Muscle of leg (tissue), 11 donors: ENCODE results near the gene ATP2B2. TPM values are rescaled to one million over a fixed set of nuclear protein-coding genes. Genes with fewer than 3 reads are reported as not detected.

Experiments
- DNase-seq: peaks from one replicate; pipeline ENCODE4 v3.0.0; 2013
- H3K27ac ChIP-seq: one replicate; pipeline ENCODE4 v1.5.1; 2013; ENCODE audit warnings: mild to moderate bottlenecking, low read length, control low read depth
- H3K27me3 ChIP-seq: one replicate; pipeline ENCODE4 v1.6.1; 2013; ENCODE audit warnings: low read length; ENCODE audit not compliant: control insufficient read depth, insufficient read depth
- H3K36me3 ChIP-seq: one replicate; pipeline ENCODE4 v1.6.1; 2013; ENCODE audit warnings: low read length; ENCODE audit not compliant: control insufficient read depth, insufficient read depth
- H3K4me1 ChIP-seq: one replicate; pipeline ENCODE4 v1.6.1; 2013; ENCODE audit warnings: low read length; ENCODE audit not compliant: control insufficient read depth, insufficient read depth
- H3K4me3 ChIP-seq: one replicate; pipeline ENCODE4 v1.5.1; 2013; ENCODE audit warnings: low read length, control low read depth
- H3K9me3 ChIP-seq: replicated peaks from 2 replicates; pipeline ENCODE4 v1.6.1; 2013; ENCODE audit warnings: low read depth, low read length; ENCODE audit not compliant: control insufficient read depth
- WGBS: methylation state at CpG from one replicate; pipeline ENCODE4 v1.1.5; 2013; ENCODE audit warnings: missing lambda C conversion rate; ENCODE audit not compliant: insufficient coverage; 5-methylcytosine and 5-hydroxymethylcytosine counted together
- polyA plus RNA-seq, 8 donors: library from polyadenylated mRNA; unstranded; fragments of 120-200 nt; gene quantifications; one replicate each; pipeline versions ENCODE4 v1.2.1 to v1.2.3, GENCODE V29; 2013; ENCODE audit warnings: inconsistent platforms in 1 of 8, low replicate concordance in 1 of 8; ENCODE audit not compliant: insufficient read length in 8 of 8, insufficient read depth in 1 of 8
- total RNA-seq: library from RNA; stranded (reverse); fragments of 120-200 nt; gene quantifications from one replicate; pipeline ENCODE4 v1.2.4, GENCODE V29; 2013

Gene ATP2B2
- total and polyA plus RNA-seq, 9 donors = 0.39 to 6.9 (median 3.6) TPM

DNA sequence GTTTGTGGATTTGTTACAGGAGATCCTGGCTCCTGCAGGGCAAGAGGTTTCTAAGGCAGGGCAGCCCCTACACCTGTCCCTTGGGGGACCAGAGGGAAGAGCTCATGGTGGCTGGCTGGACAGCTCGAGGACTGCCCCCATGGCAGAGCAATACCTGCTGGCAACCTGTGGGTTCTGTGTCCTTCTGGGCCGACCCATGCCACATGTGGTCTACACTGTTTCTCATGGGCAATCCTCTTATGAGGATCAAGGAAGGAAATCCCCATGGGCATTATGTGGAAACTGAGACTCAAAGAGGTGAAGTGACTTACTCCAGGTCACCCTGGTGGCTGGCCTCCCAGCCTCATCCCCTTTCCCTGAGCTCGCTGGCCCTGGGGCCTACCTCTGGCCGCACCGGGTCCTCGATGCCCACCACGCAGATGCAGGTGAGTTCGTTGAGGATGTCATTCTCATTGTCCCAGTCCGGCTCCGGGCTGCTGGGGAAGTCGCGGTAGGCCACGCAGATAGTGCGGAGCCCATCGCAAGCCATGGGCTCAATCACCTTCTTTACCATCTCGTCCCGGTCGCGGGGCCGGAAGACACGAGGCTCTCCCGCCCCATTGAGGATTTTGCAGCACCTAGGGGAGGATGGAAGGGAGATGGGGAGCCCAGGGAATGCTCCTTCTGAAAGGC lies 146.9 kb downstream of the ATP2B2 start:
- no peak for DNase-seq
- peaks cover 6% of the 10 kb centered on the region for H3K27me3 ChIP-seq
- WGBS = 87% methylated on average over 19 of the region's 22 CpGs
- no peak overlapping the region for H3K27ac ChIP-seq
- no peaks in the 10 kb centered on the region for H3K36me3 ChIP-seq
- H3K9me3 ChIP-seq = peaks cover 3% of the 10 kb centered on the region
- H3K4me3 ChIP-seq = no peak overlapping the region
- H3K4me1 ChIP-seq = peaks cover 7% of the 10 kb centered on the region

DNA sequence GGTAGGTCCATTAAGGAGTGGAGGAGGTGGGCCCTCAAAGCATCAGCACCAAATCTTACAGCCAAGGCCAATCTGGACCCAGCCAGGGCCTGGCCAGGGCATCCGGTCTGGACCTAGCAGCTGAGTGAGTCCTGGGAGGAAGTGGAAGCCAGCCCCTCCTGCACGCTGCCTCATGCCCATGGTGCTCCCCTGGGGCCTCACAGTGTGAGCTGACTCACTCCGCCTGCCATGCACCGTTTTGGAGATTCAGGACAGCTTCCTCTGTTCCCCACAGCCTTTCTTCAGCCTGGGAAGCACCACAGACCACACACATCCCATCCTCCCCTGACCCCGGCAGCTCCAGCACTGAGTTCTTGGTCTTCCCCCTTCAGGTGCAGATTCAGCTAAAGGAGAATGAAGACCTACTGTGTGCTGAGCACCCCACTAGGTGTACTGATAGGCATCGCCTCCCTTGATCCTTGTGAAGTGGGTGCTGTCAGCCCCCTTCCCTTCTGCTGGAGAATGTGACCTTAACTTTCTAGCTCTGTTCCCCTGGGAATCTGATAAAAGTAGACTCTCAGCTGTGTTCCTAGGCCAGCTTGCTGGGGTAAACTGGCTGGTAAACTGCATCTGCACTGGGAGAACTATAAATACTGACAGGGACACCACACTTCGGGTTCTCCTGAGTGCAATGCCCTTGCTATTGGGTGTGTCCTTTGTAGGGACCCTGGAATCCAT lies 147.6 kb downstream of the ATP2B2 start:
- Histone ChIP-seq H3K27ac (no peak overlapping the region), H3K9me3 (no peaks in the 10 kb centered on the region), H3K36me3 (no peaks in the 10 kb centered on the region), H3K4me1 (peaks cover 7% of the 10 kb centered on the region), H3K4me3 (no peak overlapping the region), H3K27me3 (peaks cover 6% of the 10 kb centered on the region)
- WGBS = 46% methylated on average over 6 of the region's 7 CpGs
- DNase-seq = peak; percentile 26

DNA sequence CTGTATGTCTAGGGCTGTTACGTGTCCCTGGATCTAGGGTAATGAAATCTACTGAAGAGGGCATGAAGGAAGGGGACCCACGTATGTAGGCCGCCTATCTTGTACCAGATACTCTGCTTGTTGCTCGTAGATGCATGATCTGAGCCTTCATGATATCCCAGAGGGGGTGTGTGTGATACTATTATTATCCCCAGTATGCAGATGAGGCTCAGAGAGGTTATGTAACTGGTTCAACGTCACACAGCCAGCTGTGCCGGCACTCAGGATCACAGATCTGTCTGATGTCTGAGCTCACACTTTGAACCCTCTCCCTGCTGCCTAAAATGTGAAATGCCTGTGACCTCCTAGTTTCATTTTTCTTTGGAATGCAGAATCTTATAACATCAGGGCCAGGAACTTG lies 148.3 kb downstream of the ATP2B2 start:
- Histone ChIP-seq H3K4me1 (peaks cover 7% of the 10 kb centered on the region), H3K9me3 (no peaks in the 10 kb centered on the region), H3K27me3 (peaks cover 9% of the 10 kb centered on the region), H3K4me3 (no peak overlapping the region), H3K27ac (no peak overlapping the region), H3K36me3 (no peaks in the 10 kb centered on the region)
- no peak for DNase-seq
- 67% methylated on average over 1 of the region's 6 CpGs for WGBS

GRCh38 chr3:10356461-10356981 lies 148.9 kb downstream of the ATP2B2 start:
- DNase-seq = no peak
- peaks cover 7% of the 10 kb centered on the region for H3K4me1 ChIP-seq
- H3K36me3 ChIP-seq = no peaks in the 10 kb centered on the region
- H3K27me3 ChIP-seq = peaks cover 9% of the 10 kb centered on the region
- no peak overlapping the region for H3K27ac ChIP-seq
- H3K9me3 ChIP-seq = no peaks in the 10 kb centered on the region
- no peak overlapping the region for H3K4me3 ChIP-seq
- 19% methylated on average over 4 of the region's 5 CpGs for WGBS

DNA sequence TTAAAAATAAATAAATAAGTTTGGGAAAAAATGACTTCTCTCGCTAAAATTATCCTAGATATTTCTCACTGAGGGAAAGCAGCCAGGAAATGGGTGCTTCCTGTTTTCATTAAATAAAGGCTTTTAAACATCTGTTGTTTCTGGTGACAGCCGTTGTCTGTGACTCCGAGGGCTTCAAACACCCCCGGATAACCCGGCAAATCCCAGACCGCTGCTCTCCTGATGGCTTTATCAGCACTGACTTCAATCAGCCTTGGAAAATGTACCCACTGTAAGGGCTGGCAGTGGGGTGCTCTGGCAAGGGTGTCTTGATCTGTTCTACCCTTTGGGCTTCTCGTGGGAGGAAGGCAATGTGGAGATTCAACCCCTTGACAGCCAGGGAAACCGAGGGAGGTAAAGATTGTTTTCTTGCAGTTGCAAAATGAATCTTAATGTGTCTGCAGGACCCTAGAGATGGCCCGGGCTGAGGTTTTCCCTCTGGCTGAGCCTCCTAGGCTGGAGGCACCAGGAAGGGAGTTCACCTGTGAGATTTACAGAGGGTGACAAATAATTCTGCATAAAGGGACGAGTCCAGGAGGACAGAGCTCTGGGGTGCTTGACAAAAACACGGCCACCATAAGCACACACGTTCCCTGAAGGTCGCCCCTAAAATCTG lies 150.9 kb downstream of the ATP2B2 start:
- Histone ChIP-seq H3K9me3 (no peaks in the 10 kb centered on the region), H3K4me3 (no peak overlapping the region), H3K4me1 (peaks cover 7% of the 10 kb centered on the region), H3K27me3 (peaks cover 7% of the 10 kb centered on the region), H3K36me3 (no peaks in the 10 kb centered on the region), H3K27ac (no peak overlapping the region)
- peak; percentile 57 for DNase-seq
- 50% methylated on average over 3 of the region's 13 CpGs for WGBS

GRCh38 chr3:10353661-10354360 lies 151.6 kb downstream of the ATP2B2 start:
- no peaks in the 10 kb centered on the region for H3K9me3 ChIP-seq
- WGBS = 62% methylated on average over 5 of the region's 10 CpGs
- no peaks in the 10 kb centered on the region for H3K36me3 ChIP-seq
- H3K4me1 ChIP-seq = peaks cover 7% of the 10 kb centered on the region
- H3K4me3 ChIP-seq = no peak overlapping the region
- peaks cover 7% of the 10 kb centered on the region for H3K27me3 ChIP-seq
- H3K27ac ChIP-seq = no peak overlapping the region
- DNase-seq = no peak

- Histone ChIP-seq H3K9me3 (no peaks in the 10 kb centered on the region), H3K27ac (no peak overlapping the region), H3K4me3 (no peak overlapping the region), H3K27me3 (peaks cover 7% of the 10 kb centered on the region), H3K36me3 (no peaks in the 10 kb centered on the region), H3K4me1 (peaks cover 7% of the 10 kb centered on the region)
- no peak for DNase-seq
- 73% methylated on average over 3 of the region's 3 CpGs for WGBS
These were observed 152.2 kb downstream of the ATP2B2 start for GRCh38 chr3:10353160-10353559.

- peaks cover 4% of the 10 kb centered on the region for H3K4me1 ChIP-seq
- no peak for DNase-seq
- WGBS = 70% methylated on average over 7 of the region's 14 CpGs
These were observed 153.1 kb downstream of the ATP2B2 start for GRCh38 chr3:10352146-10352911.

DNA sequence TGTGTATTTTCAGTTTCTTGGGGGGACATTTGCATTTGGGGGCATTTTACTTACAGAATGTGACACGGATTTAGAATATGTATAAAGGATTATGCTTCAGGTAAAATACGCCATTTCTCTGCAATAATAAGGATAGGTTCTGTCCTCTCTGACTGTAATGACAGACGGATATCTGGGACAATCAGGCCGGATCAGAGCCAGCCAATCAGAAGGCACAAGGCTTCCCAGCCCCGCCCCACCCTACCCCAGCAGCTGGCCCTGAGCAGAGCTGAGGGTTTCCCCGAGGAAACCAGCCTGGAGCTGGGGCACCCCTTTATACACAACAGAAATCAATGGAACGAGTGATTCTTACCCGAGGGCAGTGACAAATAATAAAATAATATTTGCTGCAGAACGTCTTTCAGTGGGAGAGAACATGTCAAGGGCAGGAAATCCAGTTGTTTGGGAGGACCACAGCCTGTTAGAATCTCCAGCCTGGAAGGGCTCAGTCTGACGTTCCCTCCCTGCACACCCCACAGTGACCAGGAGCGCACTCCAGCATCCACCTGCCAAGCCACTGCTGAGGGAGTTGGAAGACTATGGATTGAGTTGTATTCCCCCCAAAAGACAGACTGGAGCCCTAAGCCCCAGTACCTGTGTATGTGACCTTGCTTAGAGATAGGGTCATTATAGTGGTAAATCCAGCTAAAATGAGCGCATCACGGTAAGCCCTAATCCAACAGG lies 154.2 kb downstream of the ATP2B2 start:
- DNase-seq = no peak
- Histone ChIP-seq H3K4me3 (no peak overlapping the region), H3K27ac (no peak overlapping the region), H3K36me3 (no peaks in the 10 kb centered on the region), H3K9me3 (no peaks in the 10 kb centered on the region), H3K4me1 (peaks cover 4% of the 10 kb centered on the region), H3K27me3 (peaks cover 7% of the 10 kb centered on the region)
- WGBS = 52% methylated on average over 7 of the region's 13 CpGs

More at GRCh38 chr3:10352146-10352911, 153.1 kb downstream of the ATP2B2 start:
- H3K27me3 ChIP-seq = peaks cover 7% of the 10 kb centered on the region
- H3K9me3 ChIP-seq = no peaks in the 10 kb centered on the region
- no peak overlapping the region for H3K4me3 ChIP-seq
- H3K27ac ChIP-seq = no peak overlapping the region
- no peaks in the 10 kb centered on the region for H3K36me3 ChIP-seq
